Bronchial epithelial cell (primary cell): ENCODE data around the gene CYP4F2. TPM values are rescaled to one million over a fixed set of nuclear protein-coding genes. Genes with fewer than 3 reads are reported as not detected.
"Not testable (repeated sequence)": the region's sequence is repeated elsewhere in the genome, so short reads cannot be mapped to it uniquely, and the experiment has no call there.

ENCODE experiments used
- DNase-seq: peaks from one replicate; pipeline ENCODE4 v3.0.0-alpha.2; 2010; ENCODE audit warnings: low read depth
- FAIRE-seq: peaks from 2 replicates; lab custom pipeline; 2011; peaks lifted over from hg19 to GRCh38; lab: Jason Lieb, UNC
- H3K27me3 ChIP-seq: 2 replicates; pipeline ENCODE4 v1.5.1; 2011; ENCODE audit warnings: low read length; ENCODE audit not compliant: control insufficient read depth, insufficient read depth
- H3K36me3 ChIP-seq: 2 replicates; pipeline ENCODE4 v1.5.1; 2011; ENCODE audit warnings: low read length; ENCODE audit not compliant: control insufficient read depth, insufficient read depth
- H3K4me3 ChIP-seq: 2 replicates; pipeline ENCODE4 v1.5.1; 2011; ENCODE audit warnings: mild to moderate bottlenecking, low read depth, low read length, control low read depth
- CTCF ChIP-seq: IDR thresholded peaks from 2 replicates; pipeline ENCODE4 v1.5.1; 2011; ENCODE audit warnings: mild to moderate bottlenecking, moderate library complexity, low read length, control low read depth, inconsistent platforms; ENCODE audit not compliant: insufficient read depth, severe bottlenecking
- total RNA-seq: library from RNA; depleted of rRNA; stranded (reverse); fragments of >200 nt; gene quantifications from 2 replicates; pipeline ENCODE4 v1.2.1, GENCODE V29; 2014

Gene CYP4F2
- total RNA-seq, 1 donor from 2014 or later = under 0.01 TPM

GRCh38 chr19:15836330-15837220 lies 61.3 kb downstream of the CYP4F2 start:
- FAIRE-seq (no peak), DNase-seq (peak; percentile 85)
- TF ChIP-seq CTCF = no peak
- Histone ChIP-seq H3K4me3 (peak overlapping the region; percentile 68), H3K36me3 (no peaks in the 10 kb centered on the region), H3K27me3 (no peaks in the 10 kb centered on the region)

GRCh38 chr19:15835565-15836329 lies 62.1 kb downstream of the CYP4F2 start:
- FAIRE-seq, H3K27me3 ChIP-seq, H3K36me3 ChIP-seq: not testable (repeated sequence)
- peak overlapping the region; percentile 68 for H3K4me3 ChIP-seq
- DNase-seq = peak; percentile 69

GRCh38 chr19:15834232-15834631 lies 63.6 kb downstream of the CYP4F2 start:
- DNase-seq, H3K27me3 ChIP-seq, H3K4me3 ChIP-seq, FAIRE-seq, H3K36me3 ChIP-seq: not testable (repeated sequence)

- no peak for DNase-seq
- Histone ChIP-seq H3K27me3 (no peaks in the 10 kb centered on the region), H3K4me3 (no peak overlapping the region), H3K36me3 (no peaks in the 10 kb centered on the region)
- no peak for FAIRE-seq
- no peak for TF ChIP-seq CTCF
Observed at GRCh38 chr19:15831626-15832025, 66.2 kb downstream of the CYP4F2 start.

GRCh38 chr19:15829786-15830185 lies 68.1 kb downstream of the CYP4F2 start:
- TF ChIP-seq CTCF = no peak
- FAIRE-seq (no peak), DNase-seq (no peak)
- H3K36me3 ChIP-seq = no peaks in the 10 kb centered on the region
- H3K4me3 ChIP-seq = no peak overlapping the region
- H3K27me3 ChIP-seq = no peaks in the 10 kb centered on the region

- H3K27me3 ChIP-seq = no peaks in the 10 kb centered on the region
- H3K4me3 ChIP-seq = no peak overlapping the region
- FAIRE-seq (no peak), DNase-seq (peak; percentile 22)
- no peaks in the 10 kb centered on the region for H3K36me3 ChIP-seq
- TF ChIP-seq CTCF = no peak
Observed at GRCh38 chr19:15829306-15829698, 68.6 kb downstream of the CYP4F2 start.

- FAIRE-seq = peak; percentile 95
- H3K36me3 ChIP-seq, H3K4me3 ChIP-seq, H3K27me3 ChIP-seq: not testable (repeated sequence)
- DNase-seq = peak; percentile 42
Observed at GRCh38 chr19:15828611-15829305, 69.1 kb downstream of the CYP4F2 start.
